HepG2 (cell line): ENCODE data around the gene PARP6. TPM values are rescaled to one million over a fixed set of nuclear protein-coding genes. Genes with fewer than 3 reads are reported as not detected.
"Not testable (repeated sequence)": the region's sequence is repeated elsewhere in the genome, so short reads cannot be mapped to it uniquely, and the experiment has no call there.

Experiments
- ATAC-seq: fragments of 200-7000 bp; cut with Tn5 transposase; 3 replicates; pipeline ENCODE4 v1.9.1; 2020; ENCODE audit warnings: mild to moderate bottlenecking, moderate library complexity
- BruUV-seq: library from RNA; stranded (reverse); fragments of 400-500 nt; replicated peaks from 2 replicates; lab custom pipeline; 2021; lab: Mats Ljungman, UMichigan
- CTCF ChIA-PET: fragments of 300-600 bp; formaldehyde crosslinking; extraction: SDS; loops from one replicate; lab custom pipeline; 2021; ENCODE audit warnings: low total read pairs, inconsistent platforms, low intra/inter-chr PET ratio; lab: Yijun Ruan, JAX
- POLR2A ChIA-PET: fragments of 350-600 bp; sonication (Branson Sonifier 250); formaldehyde crosslinking; loops from one replicate; lab custom pipeline; 2020; ENCODE audit warnings: antibody characterized with exemption, inconsistent platforms; lab: Yijun Ruan, JAX
- DNase-seq: peaks from one replicate; pipeline ENCODE4 v3.0.0-alpha.2; 2015; ENCODE audit warnings: low spot score
- FAIRE-seq: peaks from 3 replicates; lab custom pipeline; 2011; peaks lifted over from hg19 to GRCh38; lab: Jason Lieb, UNC
- H2AFZ ChIP-seq: one replicate; pipeline ENCODE4 v1.6.1; 2011; ENCODE audit warnings: low read length, inconsistent platforms
- H3K27ac ChIP-seq: fragments of 300-600 bp; 3 replicates; pipeline ENCODE4 v1.8.0; 2011; ENCODE audit warnings: mixed run types, mild to moderate bottlenecking, mixed read lengths, low read length, inconsistent platforms; ENCODE audit not compliant: insufficient read depth; ENCODE audit errors: extremely low read length
- H3K27me3 ChIP-seq, 2 experiments: fragments of 200-600 bp in 1 of 2; 2 replicates in 1 of 2; 3 replicates in 1 of 2; pipeline versions ENCODE4 v1.6.0 to v1.8.0; 2011; ENCODE audit warnings: low read length in 2 of 2, mild to moderate bottlenecking in 2 of 2, moderate library complexity in 2 of 2, inconsistent platforms in 1 of 2; ENCODE audit not compliant: insufficient read depth in 2 of 2, control insufficient read depth in 1 of 2
- H3K36me3 ChIP-seq, 2 experiments: fragments of 200-600 bp in 1 of 2; replicated peaks in 1 of 2; 2 replicates in 1 of 2; 3 replicates in 1 of 2; pipeline versions ENCODE4 v1.5.1 to v1.8.0; 2011; ENCODE audit warnings: low read length in 2 of 2, inconsistent platforms in 1 of 2; ENCODE audit not compliant: insufficient read depth in 2 of 2, control insufficient read depth in 1 of 2
- H3K4me1 ChIP-seq: 2 replicates; pipeline ENCODE4 v1.5.1; 2012; ENCODE audit warnings: low read length, inconsistent platforms; ENCODE audit not compliant: insufficient read depth
- H3K4me2 ChIP-seq: 2 replicates; pipeline ENCODE4 v1.6.0; 2011; ENCODE audit warnings: low read depth, low read length, inconsistent platforms
- H3K4me3 ChIP-seq, 3 experiments: fragments of 200-600 bp in 1 of 3; sonication (generic), shearing (Covaris generic) in 1 of 3; replicated peaks in 1 of 3; 2 replicates each; pipeline ENCODE4 v1.5.1; 2011 to 2016; ENCODE audit warnings: low read length in 3 of 3, inconsistent platforms in 2 of 3, low read depth in 2 of 3, mild to moderate bottlenecking in 2 of 3, control low read depth in 1 of 3, mixed read lengths in 1 of 3; ENCODE audit not compliant: insufficient read depth in 1 of 3
- H3K79me2 ChIP-seq: one replicate; pipeline ENCODE4 v1.6.1; 2011; ENCODE audit warnings: low read length, inconsistent platforms; ENCODE audit not compliant: insufficient read depth
- H3K9ac ChIP-seq: 2 replicates; pipeline ENCODE4 v1.6.0; 2011; ENCODE audit warnings: mild to moderate bottlenecking, low read depth, low read length, inconsistent platforms; ENCODE audit not compliant: insufficient read depth
- H3K9me3 ChIP-seq: 2 replicates; pipeline ENCODE4 v1.5.1; 2012; ENCODE audit warnings: mild to moderate bottlenecking, low read length
- H4K20me1 ChIP-seq: 2 replicates; pipeline ENCODE4 v1.6.0; 2011; ENCODE audit warnings: inconsistent platforms, mild to moderate bottlenecking, low read length, moderate library complexity; ENCODE audit not compliant: insufficient read depth
- GFI1 ChIP-seq: sonication (generic); formaldehyde crosslinking; IDR thresholded peaks from 2 replicates; pipeline ENCODE4 v1.5.0; 2020; ENCODE audit warnings: missing genetic modification reagents, mild to moderate bottlenecking, borderline replicate concordance
- HMG20B ChIP-seq: conservative IDR thresholded peaks from 2 replicates; pipeline ENCODE4 v1.6.1; 2016; ENCODE audit warnings: missing genetic modification reagents, missing compliant biosample characterization
- MLXIP ChIP-seq: sonication (generic); formaldehyde crosslinking; IDR thresholded peaks from 2 replicates; pipeline ENCODE4 v1.9.0; 2021; ENCODE audit warnings: missing genetic modification reagents, borderline replicate concordance
- SMC3 ChIP-seq: IDR thresholded peaks from 2 replicates; pipeline ENCODE4 v1.6.1; 2011; ENCODE audit warnings: low read length, improper control_type of control experiment
- ZNF12 ChIP-seq: sonication (generic); formaldehyde crosslinking; IDR thresholded peaks from 2 replicates; pipeline ENCODE4 v1.5.0; 2020; ENCODE audit warnings: missing genetic modification reagents
- ZSCAN31 ChIP-seq: sonication (generic); formaldehyde crosslinking; IDR thresholded peaks from 2 replicates; pipeline ENCODE4 v1.5.0; 2020; ENCODE audit warnings: low read depth, mild to moderate bottlenecking, missing genetic modification reagents
- in situ Hi-C: cut with HindIII; loops from 2 replicates; pipeline ENCODE4 v1.10.0; 2017; ENCODE audit warnings: low pct_unique_long_range_greater_than_20kb; ENCODE audit not compliant: extremely low pct_ligation_motif_present
- intact Hi-C: fragments of 100-400 bp; cut with micrococcal nuclease; formaldehyde crosslinking; loops from one replicate; pipeline ENCODE4 v1.10.0; 2022; ENCODE audit not compliant: unreplicated experiment
- polyA plus RNA-seq, 8 experiments: library from polyadenylated mRNA; depleted of rRNA in 3 of 8; stranded (reverse) in 7 of 8; unstranded in 1 of 8; fragments of >200 nt; fragmentation: Illumina TruSeq in 4 of 8; extraction: Trizol in 4 of 8; gene quantifications; 2 replicates each; pipeline versions ENCODE4 v1.2.1 to v1.2.3, GENCODE V29; 2011 to 2016; ENCODE audit warnings: low read depth in 4 of 8, missing spikeins in 1 of 8, mixed read lengths in 1 of 8; ENCODE audit not compliant: insufficient read depth in 1 of 8
- total RNA-seq, 5 experiments: library from RNA; depleted of rRNA; stranded (reverse); fragments of >200 nt; fragmentation: Illumina TruSeq; extraction: Trizol; gene quantifications; 2 replicates each; pipeline ENCODE4 v1.2.3, GENCODE V29; 2016; ENCODE audit warnings: low read depth in 1 of 5
- TF ChIP-seq, protein P1 (sequence below): sonication (generic); formaldehyde crosslinking; IDR thresholded peaks from 2 replicates; pipeline ENCODE4 v1.4.0; 2020; ENCODE audit warnings: missing genetic modification reagents

The PARP6 gene
- total and polyA plus RNA-seq, 2 of the 13 experiments (the other 11 are each of a cell fraction or from before 2014, with no cell fraction given) = 0.22 to 0.87 TPM

DNA sequence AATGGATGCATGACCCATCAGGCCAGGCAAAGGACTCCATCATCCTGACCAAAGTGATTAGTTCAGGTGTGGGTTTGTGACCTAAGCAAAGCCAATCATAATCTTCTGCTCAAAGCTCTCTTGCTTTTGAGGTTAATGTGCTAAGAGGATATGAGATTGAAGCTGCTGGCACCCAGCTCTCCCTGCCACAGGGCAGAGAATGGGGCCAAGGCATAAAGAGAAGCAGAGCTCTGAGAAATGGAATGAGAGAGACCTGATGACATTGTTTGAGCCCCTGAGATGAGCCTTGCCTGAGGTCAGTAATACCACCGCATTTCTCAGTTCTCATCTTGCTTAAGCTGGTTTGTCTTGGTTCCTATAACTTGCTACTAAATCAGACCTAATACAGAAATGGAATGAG is 6.4 kb upstream of the PARP6 start (continued):
- TF ChIP-seq MLXIP (CRISPR knock-in tag) (no peak), ZSCAN31 (CRISPR knock-in tag) (no peak), ZNF12 (CRISPR knock-in tag) (no peak), HMG20B (CRISPR knock-in tag) (no peak), GFI1 (CRISPR knock-in tag) (no peak), SMC3 (no peak)

GRCh38 chr15:72276326-72276700 is 4.0 kb upstream of the PARP6 start:
- no TSS peak for BruUV-seq
- FAIRE-seq = no peak
- Histone ChIP-seq H3K36me3 (no peaks in the 10 kb centered on the region), H3K4me3 (no peak overlapping the region), H2AFZ (no peak overlapping the region), H3K4me1 (peaks cover 16% of the 10 kb centered on the region)
- TF ChIP-seq, protein P1, sequence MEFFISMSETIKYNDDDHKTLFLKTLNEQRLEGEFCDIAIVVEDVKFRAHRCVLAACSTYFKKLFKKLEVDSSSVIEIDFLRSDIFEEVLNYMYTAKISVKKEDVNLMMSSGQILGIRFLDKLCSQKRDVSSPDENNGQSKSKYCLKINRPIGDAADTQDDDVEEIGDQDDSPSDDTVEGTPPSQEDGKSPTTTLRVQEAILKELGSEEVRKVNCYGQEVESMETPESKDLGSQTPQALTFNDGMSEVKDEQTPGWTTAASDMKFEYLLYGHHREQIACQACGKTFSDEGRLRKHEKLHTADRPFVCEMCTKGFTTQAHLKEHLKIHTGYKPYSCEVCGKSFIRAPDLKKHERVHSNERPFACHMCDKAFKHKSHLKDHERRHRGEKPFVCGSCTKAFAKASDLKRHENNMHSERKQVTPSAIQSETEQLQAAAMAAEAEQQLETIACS (CRISPR knock-in tag) = no peak
- TF ChIP-seq, all 625 proteins: peak for 0
- H3K27ac ChIP-seq = no peak overlapping the region
- in situ Hi-C loops (no loop called here), intact Hi-C loops (no loop called here)
- ATAC-seq = no peak
- POLR2A ChIA-PET = no interaction called here
- H3K79me2 ChIP-seq = no peaks in the 10 kb centered on the region
- no peaks in the 10 kb centered on the region for H3K9me3 ChIP-seq
- no peak overlapping the region for H3K4me2 ChIP-seq
- peaks cover 0 to under 1% of the 10 kb centered on the region in 2 experiments; a peak in 2 of 5 replicates for H3K27me3 ChIP-seq
- H3K9ac ChIP-seq = no peak overlapping the region
- no peaks in the 10 kb centered on the region for H4K20me1 ChIP-seq
- CTCF ChIA-PET = no interaction called here
- DNase-seq = no peak

GRCh38 chr15:72275635-72276325 is 3.4 kb upstream of the PARP6 start:
- POLR2A ChIA-PET, H3K27me3 ChIP-seq, H2AFZ ChIP-seq, in situ Hi-C loops, H3K9me3 ChIP-seq, intact Hi-C loops, H3K4me3 ChIP-seq, H3K9ac ChIP-seq, BruUV-seq, H3K4me2 ChIP-seq, H3K36me3 ChIP-seq, H4K20me1 ChIP-seq, H3K27ac ChIP-seq, H3K79me2 ChIP-seq, DNase-seq, ATAC-seq, CTCF ChIA-PET, FAIRE-seq: not testable (repeated sequence)
- peaks cover 10% of the 10 kb centered on the region for H3K4me1 ChIP-seq
